GM04503 (cell line): ENCODE data around the gene UBAP2.

Experiments
- DNase-seq: peaks from one replicate; pipeline ENCODE4 v3.0.0-alpha.2; 2012; ENCODE audit warnings: low read depth

UBAP2 gene

DNA sequence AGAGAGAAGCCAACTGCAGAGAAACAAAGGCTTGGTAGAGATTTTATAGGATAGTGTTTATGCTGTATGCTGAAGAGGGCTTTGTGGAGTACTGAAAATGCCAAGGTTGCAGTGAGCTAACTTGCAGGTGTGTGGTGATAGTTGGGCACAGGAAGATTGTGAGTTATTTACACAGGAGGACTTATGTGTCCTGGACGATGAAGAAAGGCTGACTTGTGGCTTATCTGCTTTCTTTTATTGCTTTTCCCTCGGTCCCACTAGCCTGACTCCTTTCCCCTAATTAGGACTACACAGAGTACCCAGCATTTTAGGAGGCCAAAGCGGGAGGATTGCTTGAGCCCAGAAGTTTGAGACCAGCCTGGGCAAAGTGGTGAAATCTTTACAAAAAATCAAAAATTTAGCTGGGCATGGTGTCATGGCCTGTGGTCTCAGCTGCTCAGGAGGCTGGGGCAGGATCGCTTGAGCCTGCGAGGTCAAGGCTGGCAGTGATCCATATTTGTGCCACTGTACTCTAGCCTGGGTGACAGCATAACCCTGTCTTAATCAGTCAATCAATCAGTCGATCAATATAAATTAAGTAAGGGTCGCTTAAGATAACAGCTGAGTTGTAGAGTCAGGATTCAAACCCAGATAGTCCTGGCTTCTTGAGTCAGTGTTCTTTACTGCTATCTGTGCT lies 169.9 kb downstream of the UBAP2 start:
- no peak for DNase-seq

DNA sequence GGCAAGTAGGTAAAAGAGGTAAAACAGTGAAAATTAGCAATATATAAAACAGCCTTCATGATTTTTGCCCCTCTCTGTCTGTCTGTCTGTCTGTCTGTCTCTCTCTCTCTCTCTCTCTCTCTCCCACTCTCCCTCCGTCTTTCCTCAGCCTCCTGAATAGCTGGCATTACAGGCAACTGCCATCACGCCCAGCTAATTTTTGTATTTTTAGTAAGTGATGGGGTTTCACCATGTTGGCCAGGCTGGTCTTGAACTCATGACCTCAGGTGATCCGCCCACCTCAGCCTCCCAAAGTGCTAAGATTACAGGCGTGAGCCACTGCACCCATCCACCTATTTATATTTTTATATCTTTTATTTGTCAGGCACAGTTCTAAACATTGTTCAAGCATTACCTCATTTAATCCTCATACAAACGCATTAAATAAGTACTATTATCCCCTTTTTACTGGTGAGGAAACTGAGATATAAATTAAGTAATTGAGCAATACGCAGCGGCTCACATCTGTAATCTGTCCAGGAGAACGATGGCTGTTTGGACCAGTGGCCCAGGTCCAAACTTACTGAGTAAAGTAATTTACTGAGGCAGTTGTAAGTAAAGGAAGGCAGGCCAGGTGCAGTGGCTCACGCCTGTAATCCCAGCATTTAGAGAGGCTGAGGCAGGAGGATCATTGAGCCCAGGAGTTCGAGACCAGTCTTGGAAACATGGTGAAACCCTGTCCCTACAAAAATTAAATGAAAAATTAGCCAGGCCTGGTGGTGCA lies 170.8 kb downstream of the UBAP2 start:
- DNase-seq, result no peak
